GM21515 (cell line): ENCODE data around the gene CERS6.
"Not testable (repeated sequence)": the region's sequence is repeated elsewhere in the genome, so short reads cannot be mapped to it uniquely, and the experiment has no call there.

ENCODE experiments used
- ATAC-seq: cut with Tn5 transposase; IDR thresholded peaks from one replicate; pipeline ENCODE4 v1.9.1; 2021; ENCODE audit not compliant: unreplicated experiment

The CERS6 gene

DNA sequence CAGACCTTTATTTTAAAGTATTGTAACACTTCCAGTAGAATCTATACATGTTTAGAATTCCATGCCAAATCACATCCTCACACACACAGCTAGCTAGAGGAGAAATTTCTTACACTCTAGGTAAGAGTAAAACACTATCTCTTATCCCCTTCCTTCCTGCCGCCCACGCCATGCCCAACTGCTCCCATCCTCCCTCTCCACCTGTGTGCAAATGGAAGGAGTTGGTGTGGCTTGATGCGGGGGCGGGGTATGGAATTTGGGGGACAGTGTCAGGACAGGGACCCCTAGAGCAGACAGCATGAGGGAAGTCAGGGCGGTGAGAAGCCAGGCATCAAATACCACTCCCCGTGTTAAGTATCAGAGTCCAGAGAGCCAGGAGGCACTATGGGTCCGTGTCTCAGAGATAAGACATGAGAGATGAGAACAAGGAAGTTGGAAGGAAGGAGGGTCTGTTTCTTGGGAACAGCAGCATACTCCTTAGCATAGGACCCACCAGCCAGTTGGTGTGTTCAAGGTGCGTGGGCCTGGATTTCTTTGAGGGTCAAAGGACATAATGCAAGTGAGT, 297.8 kb downstream of the CERS6 start:
- no peak for ATAC-seq

DNA sequence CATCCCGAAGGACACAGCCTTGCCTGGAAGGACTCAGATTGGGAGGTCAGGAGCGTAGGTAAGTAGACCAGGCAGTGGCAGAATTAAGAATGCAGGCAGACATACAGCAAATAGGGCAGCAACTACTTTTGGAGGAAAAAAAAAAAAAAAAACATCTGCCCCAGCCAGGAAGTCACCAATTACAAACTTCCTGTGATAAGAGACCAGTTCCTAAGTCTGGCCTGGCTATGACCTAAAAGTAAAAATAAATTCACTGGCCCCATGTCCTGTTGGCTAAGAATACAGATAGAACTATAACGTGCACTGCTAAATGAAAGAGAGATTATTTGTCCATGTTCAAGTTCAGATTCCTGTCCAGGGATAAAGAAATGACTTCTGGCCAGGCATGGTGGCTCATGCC, 301.2 kb downstream of the CERS6 start:
- no peak for ATAC-seq

DNA sequence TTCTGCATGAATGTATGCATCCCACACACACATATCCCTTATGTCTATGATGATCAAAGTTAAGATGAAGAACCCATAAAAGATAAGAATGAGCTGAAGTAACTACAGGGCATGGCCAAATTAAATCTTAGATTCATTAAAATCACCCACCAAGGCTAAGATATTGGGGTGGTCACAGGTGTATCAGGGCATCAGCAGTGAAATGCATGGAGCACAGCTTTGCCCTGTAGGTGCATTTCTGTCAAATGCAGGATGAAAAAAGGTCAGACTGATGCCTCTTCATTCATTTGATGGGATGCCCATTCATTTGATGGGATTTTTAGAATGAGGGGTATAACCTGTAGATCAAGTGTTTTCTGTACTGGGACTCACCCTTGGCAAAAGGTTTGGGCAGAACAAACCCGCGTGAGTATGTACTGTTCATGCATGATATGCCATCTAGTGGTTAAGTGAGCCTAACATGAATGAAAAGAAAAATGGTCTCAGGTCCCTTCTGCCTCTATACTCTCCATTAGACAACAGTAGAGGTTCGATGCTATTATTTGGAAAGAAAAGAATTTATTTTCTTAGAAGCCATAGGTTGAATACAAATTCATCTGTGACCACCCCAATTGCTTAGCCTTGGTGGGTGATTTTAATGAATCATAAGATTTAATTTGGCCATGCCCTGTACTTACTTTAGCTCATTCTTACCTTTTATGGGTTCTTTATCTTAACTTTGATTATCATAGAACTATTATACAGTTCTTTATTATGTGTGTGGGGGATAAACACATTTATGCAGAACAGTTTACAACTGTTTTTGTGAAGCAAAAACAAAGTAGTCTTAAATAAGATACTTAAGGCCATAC, 303.1 kb downstream of the CERS6 start:
- ATAC-seq: peak; percentile 74

DNA sequence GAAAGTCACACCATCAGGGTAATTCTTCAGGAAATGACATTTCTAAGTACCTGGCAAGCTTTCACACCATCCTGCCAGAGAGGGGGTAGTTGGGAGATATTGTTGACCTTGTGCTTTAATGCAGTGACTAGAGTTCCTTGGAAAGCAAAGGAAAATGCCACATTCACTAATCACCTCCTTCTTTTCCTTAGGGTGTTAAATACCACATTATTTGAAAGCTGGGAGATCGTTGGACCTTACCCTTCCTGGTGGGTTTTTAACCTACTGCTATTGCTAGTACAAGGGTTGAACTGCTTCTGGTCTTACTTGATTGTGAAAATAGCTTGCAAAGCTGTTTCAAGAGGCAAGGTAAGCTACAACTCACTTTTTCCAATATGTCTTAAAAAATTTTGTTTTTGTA, 309.3 kb downstream of the CERS6 start:
- no peak for ATAC-seq

DNA sequence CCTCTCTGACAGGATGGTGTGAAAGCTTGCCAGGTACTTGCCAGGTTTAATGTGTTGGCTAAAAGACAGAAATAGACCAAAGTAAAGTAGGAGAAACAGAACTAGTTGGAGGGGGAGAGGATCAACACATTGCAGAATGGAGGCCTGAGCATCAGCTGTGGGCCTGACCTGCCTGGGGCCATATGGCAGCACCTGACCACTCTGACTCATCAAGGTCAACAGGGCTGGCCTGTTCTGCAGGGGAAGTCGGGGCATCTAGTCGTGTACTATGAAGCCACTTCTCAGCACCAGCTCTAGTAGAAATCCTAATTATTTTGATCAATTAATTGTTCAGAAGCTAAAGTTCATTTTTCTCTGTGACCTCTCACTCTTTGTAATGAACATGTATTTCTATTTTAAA, 310.5 kb downstream of the CERS6 start:
- no peak for ATAC-seq

DNA sequence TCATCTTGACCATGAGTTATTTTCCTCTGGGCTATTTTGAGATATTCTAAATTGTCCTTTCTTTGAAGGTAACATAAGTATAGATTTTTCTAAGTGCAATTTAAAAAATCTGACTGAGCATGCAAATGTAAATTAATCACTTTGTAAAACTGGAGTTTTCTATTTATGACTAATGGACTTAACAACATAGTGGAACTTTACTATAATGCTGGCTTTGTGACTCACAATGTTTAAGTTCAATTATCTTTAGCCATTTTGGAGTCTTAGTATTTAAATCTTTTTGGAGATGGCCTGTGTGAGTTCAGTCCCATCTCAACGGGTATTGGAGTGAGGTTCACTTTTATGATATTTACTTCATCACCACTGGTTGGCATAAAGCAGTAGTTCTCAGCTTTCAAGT, 311.2 kb downstream of the CERS6 start:
- ATAC-seq: no peak

DNA sequence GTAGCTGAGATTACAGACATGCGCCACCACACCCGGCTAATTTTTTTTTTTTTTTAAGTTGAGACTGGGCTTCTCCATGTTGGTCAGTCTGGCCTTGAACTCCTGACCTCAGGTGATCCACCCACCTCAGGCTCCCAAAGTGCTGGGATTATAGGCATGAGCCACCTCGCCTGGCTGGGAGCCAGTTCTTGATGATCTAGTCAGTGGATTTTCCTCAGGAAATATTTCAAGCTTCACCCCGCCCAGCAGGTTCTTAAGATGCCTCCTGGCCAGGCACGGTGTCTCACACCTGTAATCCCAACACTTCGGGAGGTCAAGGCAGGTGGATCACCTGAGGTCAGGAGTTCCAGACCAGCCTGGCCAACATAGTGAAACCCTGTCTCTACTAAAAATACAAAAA, 312.3 kb downstream of the CERS6 start:
- ATAC-seq: not testable (repeated sequence)

DNA sequence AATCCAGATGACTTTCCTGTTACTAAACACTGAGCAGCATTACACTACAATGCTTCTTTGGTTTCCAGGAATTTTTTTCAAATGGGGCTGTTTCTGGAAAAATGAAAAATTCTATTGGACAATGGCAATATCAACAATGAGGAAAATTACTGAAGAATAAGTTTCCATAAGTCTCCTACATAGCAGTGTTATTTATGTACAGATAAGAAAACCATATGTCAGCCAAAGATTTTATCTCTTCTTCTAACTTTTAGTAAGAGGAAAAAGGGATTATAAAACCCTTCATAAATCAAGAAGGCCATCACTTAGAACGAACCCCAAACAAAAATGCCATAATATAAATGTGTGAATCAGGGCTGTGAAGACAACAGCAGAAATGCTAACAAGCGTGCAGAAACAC, 314.7 kb downstream of the CERS6 start:
- no peak for ATAC-seq

DNA sequence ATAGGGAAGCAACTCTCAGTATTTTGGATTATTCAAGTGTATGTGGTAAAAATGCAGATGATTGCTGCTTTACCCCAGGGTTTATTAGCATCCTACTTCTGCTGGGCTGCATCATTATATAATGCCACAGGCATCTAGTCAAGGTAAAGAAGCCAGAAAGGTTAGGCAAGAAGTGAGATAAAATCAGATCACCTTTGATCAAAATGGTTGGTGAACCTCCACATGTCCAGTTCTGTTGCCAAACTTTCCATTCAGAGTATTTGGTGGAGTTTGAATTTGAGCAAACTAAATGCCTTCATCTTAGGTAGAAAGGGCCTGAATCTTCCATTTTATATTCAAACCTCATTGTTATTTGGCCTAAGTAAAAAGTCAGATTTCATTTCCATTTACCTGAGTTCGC, 316.6 kb downstream of the CERS6 start:
- no peak for ATAC-seq

DNA sequence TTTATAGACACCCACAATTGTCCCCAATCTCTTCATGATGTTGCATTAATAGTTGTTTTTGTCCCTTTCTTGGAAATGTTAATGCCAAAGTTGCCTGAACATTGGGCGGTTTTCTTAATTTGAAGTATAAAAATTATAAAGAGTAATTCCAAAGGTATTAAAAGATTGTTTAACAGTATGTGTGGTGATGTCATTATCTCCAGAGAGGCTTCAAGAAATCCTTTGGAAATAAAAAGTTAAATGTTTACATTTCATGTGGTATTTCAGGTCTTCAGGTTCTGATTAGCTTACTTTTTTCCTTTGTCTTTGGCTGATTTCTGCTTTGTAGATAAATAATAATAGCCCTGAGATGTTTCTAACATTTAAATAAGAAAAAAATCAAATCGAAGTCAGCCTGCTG, 317.1 kb downstream of the CERS6 start:
- no peak for ATAC-seq

DNA sequence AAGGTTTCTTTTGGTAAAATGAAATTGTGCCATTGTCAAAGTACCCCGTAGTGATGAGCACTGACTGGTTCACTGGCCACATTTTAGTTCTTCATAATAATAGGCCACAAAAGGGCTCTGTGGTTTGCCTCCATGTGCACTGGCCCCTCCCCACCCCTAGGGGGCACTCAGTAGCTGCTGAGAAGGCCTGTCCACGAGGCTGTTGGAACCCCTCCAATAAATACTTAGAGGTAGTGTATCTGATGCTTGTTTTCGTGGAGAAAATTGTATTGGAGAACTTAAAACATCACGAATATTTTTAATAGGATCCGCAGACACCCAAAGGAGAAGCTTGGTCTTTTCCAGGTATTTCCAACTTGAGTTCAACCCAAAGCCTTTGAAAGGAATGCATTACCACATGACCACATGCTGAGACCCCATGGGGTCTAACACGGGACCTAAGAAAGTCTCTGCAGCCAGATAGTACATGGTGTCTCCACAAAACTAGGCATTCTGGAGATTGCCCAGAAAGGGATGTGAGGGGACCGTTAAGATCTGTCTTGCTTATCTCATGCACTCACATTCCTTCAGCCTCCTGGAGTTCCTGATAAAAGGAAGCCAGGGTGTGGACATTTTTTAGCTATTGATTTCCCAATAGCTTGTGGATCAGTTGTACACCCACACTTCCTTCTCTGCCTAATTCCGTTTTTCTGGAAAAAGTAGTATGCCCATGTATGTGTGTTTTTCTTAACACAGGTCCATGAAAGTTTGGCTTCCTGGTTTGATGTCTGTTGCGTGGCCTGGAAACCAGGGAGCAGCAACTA, 317.8 kb downstream of the CERS6 start:
- ATAC-seq: peak; percentile 61

DNA sequence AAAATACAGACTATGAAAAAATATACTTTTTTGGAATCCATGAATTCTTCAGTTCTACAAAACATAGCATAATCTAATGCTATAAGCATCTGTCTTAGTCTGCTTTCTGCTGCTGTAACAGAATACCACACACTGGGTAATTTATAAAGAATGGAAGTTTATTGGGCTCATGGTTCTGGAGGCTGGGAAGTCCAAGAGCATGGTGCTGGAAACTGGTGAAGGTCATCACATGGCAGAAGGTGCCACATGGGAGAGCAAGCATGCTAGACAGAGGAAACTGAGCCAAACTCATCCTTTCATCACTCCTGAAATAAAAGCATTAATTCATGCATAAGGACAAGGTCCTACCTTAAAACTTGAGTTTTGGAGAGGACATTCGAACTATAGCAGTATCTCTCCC, 319.8 kb downstream of the CERS6 start:
- ATAC-seq: no peak

DNA sequence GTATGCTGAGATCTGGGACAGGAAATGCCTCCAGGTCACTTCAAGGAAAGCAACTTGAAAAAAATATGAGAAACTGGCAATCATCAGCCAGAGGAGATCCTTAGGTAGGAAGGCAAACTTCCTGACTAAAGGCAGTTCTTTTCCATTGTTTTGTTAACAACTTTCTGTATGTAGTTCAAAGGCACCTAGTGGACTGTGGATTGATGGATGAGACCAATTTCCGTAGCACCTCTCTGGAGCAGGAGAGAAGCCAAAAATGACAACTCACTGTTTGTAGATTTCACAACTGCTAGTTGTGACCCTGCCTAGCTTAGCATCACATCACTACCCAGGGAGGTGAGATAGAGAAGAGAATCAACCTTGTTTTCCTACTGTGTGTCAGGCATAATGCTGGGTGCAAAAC, 324.6 kb downstream of the CERS6 start:
- no peak for ATAC-seq

DNA sequence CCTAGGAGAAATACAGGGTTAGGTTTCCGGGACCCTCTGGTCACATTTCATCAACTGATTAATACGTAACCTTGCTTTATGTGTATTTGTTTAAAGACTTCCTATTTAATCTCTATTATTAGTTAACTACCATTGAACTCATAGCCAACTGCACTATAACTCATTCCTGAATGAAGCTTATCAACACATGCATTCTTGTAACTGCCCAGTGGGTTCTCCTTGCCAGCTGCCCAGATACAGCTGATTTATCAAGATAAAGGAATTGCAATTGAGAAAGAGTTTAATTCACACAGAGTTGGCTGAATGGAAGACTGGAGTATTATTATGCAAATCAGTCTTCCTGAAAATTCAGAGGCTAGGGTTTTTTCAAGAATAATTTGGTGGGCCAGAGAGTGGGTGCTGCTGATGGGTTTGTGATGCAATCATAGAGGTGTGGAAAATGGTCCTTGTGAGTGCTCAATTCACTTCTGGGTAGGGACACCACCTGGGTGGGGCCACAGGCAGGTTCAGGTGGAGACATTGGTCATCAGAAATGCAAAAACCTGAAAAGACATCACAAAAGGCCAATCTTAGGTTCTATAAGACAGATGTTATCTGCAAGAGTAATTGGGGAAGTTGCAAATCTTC, 325.2 kb downstream of the CERS6 start:
- ATAC-seq: no peak

DNA sequence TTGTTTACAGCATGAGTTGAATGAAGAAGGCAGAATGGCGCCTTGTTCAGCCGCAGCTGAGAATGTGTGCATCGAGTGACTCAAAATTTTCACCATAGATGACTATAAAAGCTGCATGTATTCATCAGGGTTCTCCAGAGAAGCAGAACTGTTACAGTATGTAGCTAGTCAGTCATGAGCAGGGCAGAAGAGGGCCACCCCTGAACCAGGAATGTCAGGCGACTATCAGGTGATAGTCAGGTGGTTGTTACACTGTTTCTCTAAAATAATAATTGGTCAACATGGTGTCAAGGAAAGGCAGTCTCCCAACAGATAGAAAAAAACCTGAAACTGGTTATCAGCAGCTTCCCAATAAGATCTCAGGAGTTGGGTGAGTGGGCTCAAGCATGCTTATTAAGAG, 326.2 kb downstream of the CERS6 start:
- no peak for ATAC-seq

DNA sequence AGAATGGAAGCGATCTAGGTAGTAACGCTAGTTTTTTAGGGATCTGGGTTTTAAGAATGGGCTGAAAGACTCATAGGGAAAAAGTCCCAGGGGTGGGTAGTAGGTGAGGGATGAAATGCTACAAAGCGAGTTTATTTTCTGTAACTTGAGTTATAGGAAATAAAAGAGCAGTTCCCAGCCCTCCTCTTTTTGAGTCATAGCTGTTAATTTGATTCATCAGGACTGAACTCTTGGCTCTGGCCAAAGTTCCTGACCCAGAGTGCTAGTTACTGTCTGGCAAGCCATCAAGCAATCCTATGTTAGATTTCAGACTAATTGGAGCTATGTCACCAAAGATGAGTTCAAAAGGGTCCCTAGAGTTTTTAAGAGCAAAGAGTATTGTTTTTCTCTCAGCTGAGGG, 328.9 kb downstream of the CERS6 start:
- ATAC-seq: no peak

DNA sequence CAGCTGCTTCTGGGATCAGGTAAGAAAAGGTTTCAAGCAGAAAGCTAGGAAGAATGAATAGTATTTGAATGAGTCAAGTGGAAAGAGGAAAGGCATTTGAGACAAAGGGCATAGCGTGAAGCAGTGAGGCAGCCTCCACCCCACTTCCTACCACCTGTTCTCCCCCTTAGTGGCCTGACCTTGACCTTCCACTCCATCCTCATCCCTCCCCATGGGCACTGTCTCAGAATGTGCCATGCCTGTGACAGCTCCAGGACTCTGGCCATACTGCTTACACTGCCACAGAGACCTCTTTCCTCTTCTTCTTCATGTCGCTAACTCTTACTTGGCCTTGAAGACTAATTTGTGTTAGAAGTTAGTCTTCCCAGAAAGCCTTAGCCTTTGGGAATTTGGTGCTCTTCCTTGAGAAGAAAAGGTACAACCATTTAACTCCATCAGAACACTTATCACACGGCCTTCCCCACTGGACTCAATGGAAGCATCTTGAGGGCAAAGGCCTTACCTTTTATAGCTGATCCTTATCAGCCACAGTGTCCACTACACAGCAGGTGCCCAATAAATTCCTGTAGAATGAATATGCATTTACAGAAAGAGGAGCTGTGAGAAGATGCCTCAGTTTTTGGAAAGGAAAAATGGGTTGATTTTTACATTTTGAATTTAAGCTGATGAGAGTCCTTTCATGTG, 331.2 kb downstream of the CERS6 start:
- ATAC-seq: no peak

DNA sequence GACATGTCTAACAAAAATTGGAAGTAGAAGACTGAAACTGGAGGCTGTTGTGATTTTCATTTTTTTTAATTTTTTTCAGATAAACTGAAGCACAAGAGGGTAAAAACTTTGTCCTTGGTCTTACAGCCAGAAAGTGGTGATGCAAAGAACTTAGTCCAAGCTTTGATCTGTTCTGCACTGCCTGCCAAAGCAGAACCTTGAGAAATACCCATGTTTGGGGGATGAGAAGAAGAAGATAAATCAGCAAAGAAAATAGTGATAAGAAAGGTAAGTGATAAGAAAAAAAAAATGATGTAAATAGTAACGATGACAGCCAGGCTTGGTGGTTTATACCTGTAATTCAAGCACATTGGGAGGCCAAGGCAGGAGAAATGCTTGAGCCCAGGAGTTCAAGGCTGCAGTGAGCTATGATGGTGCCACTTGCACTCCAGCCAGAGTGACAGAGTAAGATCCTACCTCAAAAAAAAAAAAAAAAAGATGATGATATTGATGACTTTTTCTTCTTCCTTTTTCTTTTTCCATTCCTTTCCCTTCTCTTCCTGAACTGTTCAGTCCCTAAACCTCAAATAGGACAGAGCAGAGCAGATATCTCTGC, 331.8 kb downstream of the CERS6 start:
- no peak for ATAC-seq

DNA sequence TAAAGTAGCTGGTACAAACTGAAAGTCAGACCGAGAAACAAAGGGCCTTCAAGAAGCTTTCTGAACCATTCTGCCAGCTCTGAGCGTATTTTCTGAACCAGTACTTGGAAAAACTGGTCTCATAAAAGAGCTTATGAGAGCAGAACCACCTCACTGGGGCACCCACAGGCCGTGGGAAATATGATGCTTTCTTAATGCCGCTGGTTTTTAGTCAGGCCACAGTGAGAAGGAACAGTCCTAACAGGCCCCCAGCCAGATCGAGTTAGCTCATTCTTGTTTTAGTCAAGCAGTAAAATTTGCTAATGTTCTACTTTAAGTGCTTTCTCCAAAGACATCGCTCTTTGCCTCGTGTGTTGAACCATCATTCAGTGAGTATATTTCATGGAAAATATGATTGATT, 333.7 kb downstream of the CERS6 start:
- ATAC-seq: no peak

DNA sequence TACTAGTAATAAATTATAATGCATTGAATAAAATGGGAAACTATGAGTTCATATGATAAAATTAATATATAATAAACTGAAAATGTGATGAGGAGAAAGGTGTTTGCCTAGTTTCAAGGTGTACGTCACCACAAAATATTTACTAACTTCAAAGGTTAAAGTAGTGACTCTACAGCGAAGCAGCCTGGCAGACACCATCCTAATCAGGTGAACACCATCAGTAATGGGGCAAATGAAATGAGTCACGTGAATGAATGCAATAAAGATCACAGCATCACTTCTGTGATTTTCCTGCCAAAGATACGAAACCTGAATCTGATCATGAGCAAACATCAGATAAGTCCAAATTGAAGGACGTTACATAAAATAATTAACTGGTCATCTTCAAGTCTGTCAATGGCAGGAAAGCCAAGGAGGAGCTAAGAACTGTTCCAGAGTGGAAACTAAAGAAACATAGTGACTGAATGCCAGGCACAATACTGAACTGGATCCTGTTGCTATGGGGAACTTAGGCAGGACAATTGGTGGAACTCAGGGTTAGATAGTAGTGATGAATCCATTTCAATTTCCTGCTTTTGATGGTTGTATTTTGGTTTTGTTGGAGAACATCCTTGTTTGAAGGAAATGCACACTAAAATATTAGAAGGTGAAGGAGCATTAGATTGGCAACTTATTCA, 334.3 kb downstream of the CERS6 start:
- ATAC-seq: no peak
